ENCODE measurements around the gene TREM1. TPM values are rescaled to one million over a fixed set of nuclear protein-coding genes. Genes with fewer than 3 reads are reported as not detected.

Gene TREM1
- total RNA-seq, 1 donor from 2014 or later: 61.2 TPM

- Histone ChIP-seq H3K27me3 (peaks cover 21% of the 10 kb centered on the region), H3K9me3 (no peaks in the 10 kb centered on the region), H3K4me1 (no peaks in the 10 kb centered on the region), H3K27ac (no peak overlapping the region), H3K36me3 (no peaks in the 10 kb centered on the region), H3K4me3 (no peak overlapping the region)
- DNase-seq (no peak), ATAC-seq (no peak)
- intact Hi-C loops (cut with DNase I): no loop called here
- no peak for TF ChIP-seq CTCF (IDR thresholded peaks at IDR 0.05)
Measured at GRCh38 chr6:41332241-41332640, 45.8 kb upstream of the TREM1 start.

- DNase-seq (no peak), ATAC-seq (no peak)
- Histone ChIP-seq H3K4me1 (no peaks in the 10 kb centered on the region), H3K36me3 (no peaks in the 10 kb centered on the region), H3K27me3 (peaks cover 28% of the 10 kb centered on the region), H3K9me3 (no peaks in the 10 kb centered on the region), H3K4me3 (no peak overlapping the region), H3K27ac (no peak overlapping the region)
- intact Hi-C loops (cut with DNase I): no loop called here
- no peak for TF ChIP-seq CTCF (IDR thresholded peaks at IDR 0.05)
Measured at GRCh38 chr6:41331401-41332150, 45.1 kb upstream of the TREM1 start.

GRCh38 chr6:41327177-41327576, 40.7 kb upstream of the TREM1 start:
- no peak for TF ChIP-seq CTCF (IDR thresholded peaks at IDR 0.05)
- ATAC-seq: no peak
- intact Hi-C loops (cut with DNase I): no loop called here
- Histone ChIP-seq H3K4me1 (no peaks in the 10 kb centered on the region), H3K4me3 (no peak overlapping the region), H3K27ac (no peak overlapping the region), H3K27me3 (peaks cover 42% of the 10 kb centered on the region), H3K36me3 (no peaks in the 10 kb centered on the region), H3K9me3 (no peaks in the 10 kb centered on the region)
- no peak for DNase-seq

GRCh38 chr6:41326092-41326491, 39.6 kb upstream of the TREM1 start:
- ATAC-seq (no peak), DNase-seq (no peak)
- intact Hi-C loops (cut with DNase I): no loop called here
- Histone ChIP-seq H3K4me1 (no peaks in the 10 kb centered on the region), H3K4me3 (no peak overlapping the region), H3K27ac (no peak overlapping the region), H3K9me3 (no peaks in the 10 kb centered on the region), H3K36me3 (no peaks in the 10 kb centered on the region), H3K27me3 (peaks cover 42% of the 10 kb centered on the region)
- no peak for TF ChIP-seq CTCF (IDR thresholded peaks at IDR 0.05)

GRCh38 chr6:41325446-41326066, 39.1 kb upstream of the TREM1 start:
- Histone ChIP-seq H3K4me1 (no peaks in the 10 kb centered on the region), H3K9me3 (no peaks in the 10 kb centered on the region), H3K4me3 (no peak overlapping the region), H3K36me3 (no peaks in the 10 kb centered on the region), H3K27me3 (peaks cover 42% of the 10 kb centered on the region), H3K27ac (no peak overlapping the region)
- TF ChIP-seq CTCF (IDR thresholded peaks at IDR 0.05): no peak
- DNase-seq (no peak), ATAC-seq (no peak)
- intact Hi-C loops (cut with DNase I): no loop called here

Measured in upper lobe of right lung (tissue), 1 donor.